Gastrocnemius medialis (tissue), 4 donors: Measurements from ENCODE around the gene TBC1D3B. TPM values are rescaled to one million over a fixed set of nuclear protein-coding genes. Genes with fewer than 3 reads are reported as not detected.

ENCODE experiments used
- ATAC-seq, 2 donors: fragments of 150-250 bp; one replicate each; pipeline ENCODE4 v1.9.1; 2016
- DNase-seq, 2 donors: peaks; one replicate each; pipeline ENCODE4 v3.0.0-alpha.2; 2019
- H3K27ac ChIP-seq, 4 donors: fragments of 200-600 bp; sonication (generic); 1 replicate in 1 of 4; 2 replicates in 3 of 4; pipeline ENCODE4 v1.5.1; 2016 to 2018; ENCODE audit warnings: mild to moderate bottlenecking in 2 of 4, moderate library complexity in 1 of 4
- H3K27me3 ChIP-seq, 3 donors: fragments of 200-600 bp; sonication (generic) in 2 of 3; 1 replicate in 1 of 3; 2 replicates in 2 of 3; pipeline versions ENCODE4 v1.5.1 to v1.6.0; 2016 to 2019; ENCODE audit warnings: mild to moderate bottlenecking in 1 of 3, moderate library complexity in 1 of 3
- H3K36me3 ChIP-seq, 2 donors: fragments of 200-600 bp; sonication (generic) in 1 of 2; one replicate each; pipeline ENCODE4 v1.5.1; 2017 to 2018
- H3K4me1 ChIP-seq, 2 donors: fragments of 200-600 bp; sonication (generic) in 1 of 2; one replicate each; pipeline ENCODE4 v1.5.1; 2016 to 2017; ENCODE audit warnings: mild to moderate bottlenecking in 2 of 2
- H3K4me3 ChIP-seq, 4 donors: fragments of 200-600 bp; sonication (generic) in 3 of 4; 1 replicate in 1 of 4; 2 replicates in 3 of 4; pipeline ENCODE4 v1.5.1; 2016 to 2019; ENCODE audit warnings: mild to moderate bottlenecking in 2 of 4
- H3K9me3 ChIP-seq, 3 donors: fragments of 200-600 bp; sonication (generic) in 2 of 3; 1 replicate in 1 of 3; 2 replicates in 2 of 3; pipeline ENCODE4 v1.5.1; 2016 to 2019
- CTCF ChIP-seq, 5 experiments: fragments of 450-650 bp in 3 of 5; fragments of 200-600 bp in 2 of 5; sonication (generic) in 2 of 5; IDR thresholded peaks in 4 of 5; conservative IDR thresholded peaks in 1 of 5; 1 replicate in 4 of 5; 2 replicates in 1 of 5; pipeline ENCODE4 v1.5.1; 2016 to 2019; ENCODE audit warnings: antibody characterized with exemption in 5 of 5, mild to moderate bottlenecking in 3 of 5, moderate library complexity in 3 of 5
- POLR2A ChIP-seq, 2 donors: fragments of 450-650 bp; IDR thresholded peaks; one replicate each; pipeline ENCODE4 v1.6.1; 2017; ENCODE audit warnings: antibody characterized with exemption in 2 of 2, mild to moderate bottlenecking in 2 of 2, moderate library complexity in 2 of 2
- in situ Hi-C, 4 donors: fragments of 200-750 bp; cut with MboI; loops; one replicate each; pipeline versions ENCODE4 v1.15.0 to v1.8.0; 2017; ENCODE audit warnings: low sequenced_read_pairs in 4 of 4
- intact Hi-C: fragments of 100-400 bp; cut with DNase I; formaldehyde crosslinking; loops from one replicate; pipeline ENCODE4 v1.15.1; 2023; ENCODE audit warnings: low total_unique reads
- total RNA-seq, 4 donors: library from RNA; depleted of rRNA; stranded (reverse); fragments of >200 nt; gene quantifications; one replicate each; pipeline versions ENCODE4 v1.1.0 to v1.2.3, GENCODE V29; 2016

TBC1D3B gene
- total RNA-seq, 4 donors from 2014 or later, result 0.98 to 4.8 TPM; not detected in 2

GRCh38 chr17:36120221-36120620 lies 56.2 kb downstream of the TBC1D3B start:
- Histone ChIP-seq H3K27ac (no peak overlapping the region), H3K4me1 (no peaks in the 10 kb centered on the region), H3K36me3 (no peaks in the 10 kb centered on the region), H3K27me3 (no peaks in the 10 kb centered on the region), H3K9me3 (no peaks in the 10 kb centered on the region), H3K4me3 (no peak overlapping the region)
- TF ChIP-seq CTCF (IDR thresholded peaks at IDR 0.05 in 4 of 5, conservative IDR thresholded peaks at IDR 0.05 in 1 of 5), result no peak
- no peak for TF ChIP-seq POLR2A (IDR thresholded peaks at IDR 0.05)
- DNase-seq (no peak), ATAC-seq (no peak)
- in situ Hi-C loops, result no loop called here
- intact Hi-C loops, result no loop called here

- ATAC-seq (no peak), DNase-seq (no peak)
- Histone ChIP-seq H3K27me3 (no peaks in the 10 kb centered on the region), H3K36me3 (no peaks in the 10 kb centered on the region), H3K27ac (no peak overlapping the region), H3K4me3 (no peak overlapping the region), H3K4me1 (no peaks in the 10 kb centered on the region), H3K9me3 (no peaks in the 10 kb centered on the region)
- in situ Hi-C loops, result loop anchor here in 1 of 4 donors (10.0 kb wide), 1 partner anchor 66 kb away; no protein-coding TSS in a partner anchor
- intact Hi-C loops, result no loop called here
- TF ChIP-seq POLR2A (IDR thresholded peaks at IDR 0.05), result no peak
- no peak for TF ChIP-seq CTCF (IDR thresholded peaks at IDR 0.05 in 4 of 5, conservative IDR thresholded peaks at IDR 0.05 in 1 of 5)
Observed at GRCh38 chr17:36118477-36119353, 57.7 kb downstream of the TBC1D3B start.

GRCh38 chr17:36117505-36118382 lies 58.7 kb downstream of the TBC1D3B start:
- Histone ChIP-seq H3K27ac (no peak overlapping the region), H3K4me3 (no peak overlapping the region), H3K4me1 (no peaks in the 10 kb centered on the region), H3K36me3 (no peaks in the 10 kb centered on the region), H3K9me3 (no peaks in the 10 kb centered on the region), H3K27me3 (no peaks in the 10 kb centered on the region)
- no peak for ATAC-seq
- in situ Hi-C loops, result loop anchor here in 1 of 4 donors (10.0 kb wide), 1 partner anchor 67 kb away; no protein-coding TSS in a partner anchor
- TF ChIP-seq POLR2A (IDR thresholded peaks at IDR 0.05), result no peak
- TF ChIP-seq CTCF (IDR thresholded peaks at IDR 0.05 in 4 of 5, conservative IDR thresholded peaks at IDR 0.05 in 1 of 5), result no peak
- intact Hi-C loops, result no loop called here
- no peak for DNase-seq

Other genes with a start within 250 kb of the TBC1D3B start
- not detected for gene RDM1, start 245.9 kb downstream of the TBC1D3B start, total RNA-seq
- gene LYZL6, start 232.9 kb downstream of the TBC1D3B start, total RNA-seq, result not detected
- gene CCL16, start 195.1 kb downstream of the TBC1D3B start, total RNA-seq, result under 1 TPM in 1 of 4 donors, not detected in 3; 0.33 TPM
- gene CCL14, start 189.9 kb downstream of the TBC1D3B start, total RNA-seq, result 10 to 100 TPM in 2 of 4 donors, 1 to 10 TPM in 2; 4.9 to 25.9 (median 12.1) TPM
- not detected for gene CCL15, start 175.1 kb downstream of the TBC1D3B start, total RNA-seq
- gene CCL23, start 158.7 kb downstream of the TBC1D3B start, total RNA-seq, result not detected
- gene CCL18, start 112.4 kb downstream of the TBC1D3B start, total RNA-seq, result 1 to 10 TPM in 1 of 4 donors, under 1 TPM in 1, not detected in 2; 0.71 to 4.1 TPM
- gene CCL3, start 86.5 kb downstream of the TBC1D3B start, total RNA-seq, result 1 to 10 TPM in 1 of 4 donors, under 1 TPM in 1, not detected in 2; 0.68 to 1.7 TPM
- gene CCL4, start 72.8 kb downstream of the TBC1D3B start, total RNA-seq, result under 1 TPM in 2 of 4 donors, not detected in 2; 0.42 to 0.49 TPM
- gene CCL3L1, start 20.1 kb upstream of the TBC1D3B start, total RNA-seq, result not detected
- gene CCL4L2, start 34.4 kb upstream of the TBC1D3B start, total RNA-seq, result not detected
- gene TBC1D3I, start 87.9 kb upstream of the TBC1D3B start, total RNA-seq, result under 1 TPM in 1 of 4 donors, not detected in 3; 0.25 TPM
- gene TBC1D3G, start 147.2 kb upstream of the TBC1D3B start, total RNA-seq, result 1 to 10 TPM in 1 of 4 donors, not detected in 3; 1.8 TPM
- not detected for gene TBC1D3H, start 211.8 kb upstream of the TBC1D3B start, total RNA-seq